C1 segment of cervical spinal cord (tissue), 14 donors: ENCODE measurements around the gene MAN2B2.
A peak's percentile ranks its signal among the peaks of the same experiment; 100 is the strongest.

Experiments
- DNase-seq, 14 donors: peaks; one replicate each; lab custom pipeline; 2025; lab: John Stamatoyannopoulos, UW

The MAN2B2 gene

DNA sequence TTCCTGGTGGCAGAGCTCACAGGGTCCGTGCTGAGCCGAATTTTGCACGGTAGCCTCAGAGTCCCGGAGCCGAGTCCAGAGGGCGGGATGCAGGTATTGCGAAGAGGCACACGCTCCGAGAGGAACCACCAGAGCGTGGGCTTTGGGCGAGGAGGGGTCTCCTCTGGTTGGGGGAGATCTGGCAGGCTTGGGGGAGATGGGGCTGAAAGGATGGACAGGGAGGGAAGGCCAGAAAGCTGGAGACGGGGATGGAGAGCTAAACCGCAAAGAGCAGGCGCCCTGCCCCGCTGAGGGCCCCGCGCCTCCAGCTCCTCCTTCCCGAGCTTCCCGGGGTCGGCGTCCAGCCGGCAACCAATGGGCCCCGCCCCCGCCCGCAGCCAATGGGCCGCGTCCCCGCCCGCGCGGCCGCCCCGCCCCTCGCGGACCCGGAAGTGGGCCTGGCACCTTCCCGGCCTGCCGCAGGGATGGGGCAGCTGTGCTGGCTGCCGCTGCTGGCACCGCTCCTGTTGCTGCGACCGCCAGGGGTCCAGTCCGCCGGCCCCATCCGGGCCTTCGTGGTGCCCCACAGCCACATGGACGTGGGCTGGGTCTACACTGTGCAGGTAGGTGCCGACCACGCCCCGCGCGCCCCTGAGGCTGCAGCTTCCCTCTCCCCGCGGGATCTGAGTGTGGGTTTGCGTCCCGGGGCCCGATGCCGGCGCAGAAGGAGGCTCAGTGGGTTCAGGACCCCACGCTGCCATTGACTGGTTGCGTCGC lies at the start of gene MAN2B2:
MAN2B2 (plus strand) TSS at position 443 of the 756 bp plus-strand sequence; CDS start at position 465, 22 bp downstream.
- peak in 13 of 14 donors; percentile 39 to 92 (median 77) for DNase-seq

DNA sequence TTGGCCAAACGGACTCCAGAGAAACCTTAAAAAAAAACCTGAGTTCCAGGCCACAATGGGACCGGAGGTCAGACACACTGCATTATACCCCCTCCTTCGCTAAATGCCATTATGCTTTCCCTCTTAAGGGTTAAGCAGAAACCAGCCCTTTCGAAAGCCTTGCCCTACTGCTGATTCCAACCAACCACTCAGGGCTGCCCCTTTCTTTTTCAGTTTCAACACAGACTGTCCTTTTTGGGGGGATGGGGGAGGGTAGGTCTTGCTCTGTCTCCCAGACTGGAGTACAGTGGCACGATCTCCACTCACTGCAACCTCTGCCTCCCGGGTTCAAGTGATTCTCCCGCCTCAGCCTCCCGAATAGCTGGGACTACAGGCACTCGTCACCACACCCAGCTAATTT lies 49.5 kb upstream of the MAN2B2 start:
- no peak for DNase-seq

DNA sequence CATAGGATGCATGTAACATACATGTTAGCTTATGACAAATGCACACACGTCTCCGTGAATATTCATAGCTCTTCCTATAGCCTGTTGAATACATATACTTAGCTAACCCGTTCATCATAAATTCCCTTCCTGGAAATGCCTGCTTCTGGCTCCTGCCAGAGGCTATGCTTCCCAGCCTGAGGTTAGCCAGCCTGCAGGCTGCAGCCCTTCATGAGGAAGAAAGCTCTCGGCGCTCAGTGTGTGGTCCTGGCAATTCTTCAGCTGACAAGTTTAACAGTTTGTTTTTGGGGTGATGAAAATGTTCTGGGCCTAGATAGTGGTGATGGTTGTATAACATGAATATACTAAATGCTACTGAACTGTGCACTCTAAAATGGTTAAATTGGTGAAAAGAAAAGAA lies 48.8 kb upstream of the MAN2B2 start:
- no peak for DNase-seq

DNA sequence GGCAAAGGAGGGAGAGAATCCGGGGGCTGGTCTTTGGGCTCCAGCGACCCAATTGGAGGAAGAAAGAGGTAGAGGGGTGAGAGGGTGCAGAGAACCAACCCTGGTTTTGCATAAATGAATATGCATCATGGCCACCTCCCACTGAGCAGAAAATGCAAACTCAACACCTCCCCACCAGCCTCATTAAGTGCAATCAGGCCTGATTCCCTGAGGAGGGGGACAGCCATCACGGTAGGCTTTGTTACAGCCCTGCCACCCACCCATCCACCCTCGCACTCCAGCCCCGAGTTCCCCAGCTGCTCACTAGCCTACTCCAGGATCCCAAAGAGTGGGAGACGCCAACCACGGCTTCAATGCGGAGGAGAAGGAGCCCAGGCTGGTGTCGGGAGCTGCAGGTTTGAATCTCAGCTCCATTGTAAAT lies 48.3 kb upstream of the MAN2B2 start:
- DNase-seq, result no peak

DNA sequence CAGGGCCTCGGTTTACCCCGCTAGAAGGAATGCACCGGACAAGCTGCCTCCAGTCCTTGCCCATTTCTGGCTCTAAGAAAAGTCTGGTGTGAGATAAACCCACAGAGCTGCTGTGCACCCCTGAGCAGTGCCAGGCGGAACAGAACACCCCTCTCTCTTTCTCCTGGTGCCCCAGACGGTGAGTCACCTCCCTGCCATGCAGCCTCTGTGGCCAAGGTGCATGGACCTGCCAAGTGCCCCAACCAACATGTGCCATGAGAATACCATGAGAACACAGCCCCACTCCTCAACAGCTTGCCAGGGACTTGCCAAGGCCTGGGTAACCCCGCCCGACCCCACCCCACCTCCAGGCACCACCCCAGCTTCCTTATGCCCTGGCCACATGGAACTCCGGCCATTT lies 47.7 kb upstream of the MAN2B2 start:
- DNase-seq, result no peak

DNA sequence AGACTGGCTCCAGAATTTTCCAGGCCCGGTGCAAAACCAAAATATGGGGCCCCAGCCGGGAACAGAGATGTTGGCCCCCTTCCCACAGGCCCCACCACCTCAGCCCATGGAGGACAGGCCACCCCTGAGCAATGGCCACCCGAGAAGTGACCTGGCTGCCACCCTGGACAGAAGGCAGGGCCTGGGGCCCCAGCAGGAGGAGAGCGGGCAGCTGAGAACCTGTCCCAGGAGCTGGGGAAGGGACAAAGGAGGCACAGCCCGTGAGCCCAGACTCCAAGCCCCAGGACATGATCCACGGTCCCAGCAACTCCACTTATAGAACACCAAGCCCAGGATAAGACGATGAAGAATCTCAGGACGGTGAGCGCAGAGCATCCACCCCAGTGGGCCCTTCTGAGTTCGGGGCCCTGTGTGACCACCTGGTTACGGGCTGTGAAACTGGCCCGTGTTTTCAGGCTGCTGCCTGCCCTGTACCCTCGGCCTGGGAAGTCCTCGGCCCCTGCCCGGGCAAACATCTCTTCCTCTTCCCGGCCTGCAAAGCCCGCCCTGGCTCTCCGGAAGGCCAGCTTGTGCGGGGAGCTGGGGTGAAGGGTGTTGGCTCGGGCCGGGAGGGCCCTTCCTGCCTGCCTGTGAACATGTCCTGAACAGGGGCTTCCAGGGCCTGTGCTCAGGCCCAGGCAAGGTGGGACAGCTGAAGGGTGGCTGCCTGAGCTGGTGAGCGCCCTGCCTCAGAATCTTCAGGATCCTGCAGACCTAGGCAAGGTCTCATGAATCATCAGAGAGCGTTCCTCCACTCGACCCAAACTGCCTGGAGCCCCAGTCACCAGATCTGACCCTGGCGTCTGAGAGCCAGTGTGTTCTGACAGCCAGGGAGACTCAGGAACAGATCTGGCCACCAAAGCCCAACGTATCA lies 47.0 kb upstream of the MAN2B2 start:
- no peak for DNase-seq

DNA sequence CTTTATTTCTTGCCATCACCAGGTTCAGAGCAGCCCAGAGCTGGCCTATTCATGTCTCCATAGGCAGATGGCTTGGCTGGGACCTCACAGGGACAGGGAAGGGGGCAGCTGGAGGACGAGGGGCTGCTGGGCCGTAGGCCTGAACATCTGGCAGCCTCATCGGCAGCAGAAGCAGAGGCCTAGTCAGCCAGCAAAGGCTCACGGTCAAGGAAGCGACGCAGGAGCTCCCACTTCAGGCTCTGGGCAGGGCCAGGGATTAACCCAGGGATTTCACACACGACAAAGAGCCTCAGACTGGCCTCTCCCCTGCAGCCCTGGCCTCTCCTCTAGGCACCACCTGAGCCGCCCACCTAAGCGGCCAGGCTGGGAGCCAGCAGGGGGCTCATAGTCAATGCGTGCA lies 46.0 kb upstream of the MAN2B2 start:
- no peak for DNase-seq

DNA sequence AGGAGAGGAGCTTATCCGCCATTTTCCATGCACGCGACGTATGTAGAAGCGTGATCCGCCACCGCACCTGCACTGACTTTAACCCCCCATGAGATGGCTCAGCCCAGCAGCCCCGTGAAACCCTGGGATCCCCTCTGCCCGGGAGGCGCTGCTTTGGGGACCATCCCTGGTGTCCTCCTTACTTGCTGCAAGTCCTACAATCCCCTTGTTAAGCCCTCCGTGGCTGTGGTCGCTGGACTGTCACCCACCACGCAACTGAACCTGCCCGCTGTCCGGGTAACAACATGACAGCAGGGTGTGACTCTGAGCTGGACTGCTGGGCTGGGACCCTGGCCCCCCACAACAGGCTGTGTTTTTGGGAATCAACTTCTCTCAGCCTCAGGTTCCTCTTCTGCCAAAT lies 44.7 kb upstream of the MAN2B2 start:
- DNase-seq, result no peak

DNA sequence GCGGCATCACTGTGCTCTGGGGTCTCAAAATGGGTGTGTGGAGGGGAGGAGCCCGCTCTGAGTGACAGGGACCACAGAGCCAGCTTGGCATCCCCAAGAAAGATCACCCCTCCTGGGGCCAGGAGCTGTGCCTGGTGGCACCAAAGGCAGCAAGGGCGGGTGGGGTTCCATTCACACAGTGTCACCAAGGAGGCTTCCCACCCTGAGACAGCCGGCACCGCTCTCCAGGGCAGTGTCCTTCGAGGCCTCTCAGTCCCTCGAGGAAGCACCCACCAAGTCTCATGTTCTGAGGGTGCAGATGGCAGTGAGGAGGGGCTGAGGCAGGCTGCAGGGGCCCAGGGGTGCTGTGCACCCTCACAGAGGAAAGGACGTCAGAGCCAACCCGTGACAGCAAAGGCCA lies 44.0 kb upstream of the MAN2B2 start:
- no peak for DNase-seq

DNA sequence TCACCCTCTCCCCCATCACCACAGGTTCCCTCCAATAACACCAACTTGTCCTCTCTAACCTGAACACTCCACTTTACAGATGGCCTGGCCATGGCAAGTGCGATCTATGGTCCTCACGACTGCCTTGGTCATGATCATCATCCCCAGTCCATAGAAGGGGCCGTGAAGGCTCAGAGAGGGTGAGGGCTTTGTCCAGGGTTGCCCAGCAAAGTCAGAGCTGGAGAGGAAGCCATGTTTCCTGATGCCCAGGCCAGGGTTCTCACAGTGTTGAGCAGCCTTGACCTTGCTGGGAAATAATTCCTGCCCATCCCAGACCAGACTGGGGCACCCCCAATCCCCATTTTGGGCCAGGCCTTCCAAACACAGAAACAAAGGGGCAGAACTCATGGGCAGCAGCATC lies 42.9 kb upstream of the MAN2B2 start:
- no peak for DNase-seq

DNA sequence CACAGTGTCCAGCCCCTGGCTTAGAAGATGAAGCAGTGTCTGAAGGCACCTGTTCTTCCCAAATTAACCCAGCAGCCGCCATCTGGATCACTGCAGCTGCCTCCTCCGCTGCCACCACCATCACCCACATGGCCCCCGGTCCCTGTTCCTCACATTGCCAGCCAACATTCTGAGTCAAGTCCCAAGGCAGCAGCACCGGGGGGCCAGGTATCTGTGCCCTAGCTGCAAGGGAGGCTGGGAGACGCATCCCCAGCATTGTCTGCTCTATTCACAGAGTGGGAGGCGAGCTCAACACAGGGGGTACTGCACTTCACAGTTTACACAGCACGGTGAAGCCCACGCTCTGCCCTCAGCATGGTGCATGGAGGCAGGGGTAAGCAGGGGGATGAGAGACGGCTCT lies 42.3 kb upstream of the MAN2B2 start:
- no peak for DNase-seq

DNA sequence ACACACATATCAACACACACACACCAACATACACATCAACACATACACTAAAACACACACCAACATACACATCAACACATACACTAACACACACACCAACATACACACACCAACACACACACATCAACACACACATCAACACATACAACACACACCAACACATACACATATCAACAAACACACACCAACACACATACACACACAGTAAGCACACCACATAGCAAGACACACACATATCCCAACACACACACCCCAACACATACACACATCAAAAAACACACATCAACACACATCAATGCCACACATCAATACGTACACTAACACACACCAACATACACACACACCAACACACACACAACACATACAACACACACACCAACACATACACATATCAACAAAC lies 40.9 kb upstream of the MAN2B2 start:
- no peak for DNase-seq

DNA sequence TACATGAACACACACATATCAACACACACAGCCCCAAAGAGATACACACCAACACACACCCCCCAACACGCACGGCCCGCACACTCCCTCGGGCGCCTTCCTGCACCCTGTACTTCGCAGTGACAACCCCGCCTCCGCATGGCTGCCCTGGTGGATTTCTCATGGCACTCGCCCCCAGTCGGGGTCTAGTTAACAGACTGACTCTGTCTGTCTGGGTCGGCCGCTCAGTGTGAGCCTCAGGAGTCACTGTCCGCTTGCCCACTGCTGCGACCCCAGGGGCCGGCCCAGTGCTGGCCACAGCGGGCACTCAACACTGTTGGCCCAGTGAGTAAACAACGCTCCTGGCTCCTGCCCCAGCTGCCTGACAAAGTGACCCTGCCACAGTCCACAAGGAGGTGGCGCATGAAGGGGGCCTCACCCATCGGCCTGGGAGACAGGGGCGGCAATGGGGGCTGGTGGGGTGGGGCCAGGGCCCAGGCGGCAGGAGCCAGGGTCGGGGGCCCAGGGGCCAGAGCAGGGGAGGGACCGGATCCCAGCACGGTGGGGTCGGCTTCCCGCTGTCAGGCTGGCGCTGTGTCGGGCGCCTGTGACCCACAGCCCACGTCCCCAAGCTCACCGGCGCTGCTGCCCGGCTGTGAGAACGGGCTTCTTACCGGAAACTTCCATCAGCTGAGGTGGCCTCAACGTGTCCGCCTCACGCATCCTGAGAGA lies 40.2 kb upstream of the MAN2B2 start:
- DNase-seq, result no peak

DNA sequence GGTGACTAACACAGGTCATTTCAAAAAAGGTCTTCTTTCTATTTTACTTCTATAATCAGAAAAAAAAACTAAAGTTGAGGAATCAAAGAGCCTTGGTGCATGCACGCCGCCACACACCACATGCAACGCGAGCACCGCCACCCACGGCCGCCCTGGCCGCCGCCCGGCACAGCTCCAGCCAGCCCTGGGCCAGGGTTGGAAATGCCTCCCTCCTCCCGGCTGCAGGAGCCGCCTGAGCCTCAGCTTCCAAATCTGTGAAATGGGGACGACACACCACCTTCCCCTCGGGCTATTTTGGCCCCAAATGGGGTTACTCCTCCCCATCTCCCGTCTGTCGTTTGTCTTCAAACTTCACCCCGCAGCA lies 39.7 kb upstream of the MAN2B2 start:
- DNase-seq, result no peak

DNA sequence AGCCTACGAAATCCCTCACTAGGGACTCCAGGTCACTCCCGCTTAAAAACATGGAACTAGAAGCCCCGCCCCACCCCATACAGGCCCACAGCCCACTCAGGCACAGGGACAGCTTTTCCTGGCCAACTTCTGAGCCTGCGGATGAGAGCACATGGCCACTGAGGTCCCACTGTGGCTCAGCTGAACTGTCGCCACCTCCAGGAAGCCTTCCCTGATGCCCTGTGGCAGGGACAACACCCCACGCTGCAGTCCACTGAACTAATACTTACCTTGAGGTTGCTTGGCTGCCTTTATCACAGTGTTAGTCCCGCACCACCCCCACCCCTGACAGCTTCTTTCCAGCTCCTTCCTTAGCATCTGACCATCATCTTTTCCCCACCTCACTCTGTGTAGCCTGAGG lies 39.3 kb upstream of the MAN2B2 start:
- DNase-seq, result no peak

DNA sequence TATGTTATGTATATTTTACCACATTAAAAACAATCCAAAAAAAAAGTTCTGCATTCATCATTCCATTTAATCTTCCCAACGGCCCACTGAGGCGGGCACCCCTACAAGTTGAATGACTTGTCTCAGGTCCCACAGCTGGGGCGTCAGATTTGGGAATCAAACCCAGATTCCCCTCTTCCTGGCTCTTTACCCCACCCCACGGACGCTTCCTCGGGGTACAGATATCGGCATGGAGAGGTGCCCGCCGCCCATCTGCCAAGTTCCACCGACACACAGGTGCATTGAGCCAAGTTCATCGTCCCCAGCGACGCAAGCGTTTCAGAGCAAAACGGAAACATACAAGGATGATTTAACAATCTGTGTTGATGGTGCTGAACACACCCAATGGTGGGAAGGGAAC lies 36.9 kb upstream of the MAN2B2 start:
- no peak for DNase-seq

DNA sequence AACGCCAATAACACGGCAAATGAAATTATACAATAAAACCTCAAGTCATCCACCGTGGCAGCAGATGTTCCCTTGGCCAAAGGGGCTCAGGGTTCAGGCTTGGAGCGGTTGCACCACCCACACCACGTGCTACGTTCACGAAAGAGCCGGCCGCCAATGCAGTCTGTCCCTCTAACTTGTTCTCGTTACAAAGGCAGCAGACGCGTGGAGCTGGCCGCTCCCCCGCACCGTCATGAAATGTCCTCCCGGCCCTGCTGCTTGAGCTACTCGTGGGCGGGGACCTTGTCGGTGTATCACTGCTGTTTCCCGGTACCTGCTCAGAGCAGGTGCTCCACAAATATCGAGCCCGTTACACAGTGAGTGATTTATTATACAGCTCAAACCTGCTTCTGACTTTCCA lies 36.4 kb upstream of the MAN2B2 start:
- DNase-seq, result peak in 1 of 14 donors; percentile 9

DNA sequence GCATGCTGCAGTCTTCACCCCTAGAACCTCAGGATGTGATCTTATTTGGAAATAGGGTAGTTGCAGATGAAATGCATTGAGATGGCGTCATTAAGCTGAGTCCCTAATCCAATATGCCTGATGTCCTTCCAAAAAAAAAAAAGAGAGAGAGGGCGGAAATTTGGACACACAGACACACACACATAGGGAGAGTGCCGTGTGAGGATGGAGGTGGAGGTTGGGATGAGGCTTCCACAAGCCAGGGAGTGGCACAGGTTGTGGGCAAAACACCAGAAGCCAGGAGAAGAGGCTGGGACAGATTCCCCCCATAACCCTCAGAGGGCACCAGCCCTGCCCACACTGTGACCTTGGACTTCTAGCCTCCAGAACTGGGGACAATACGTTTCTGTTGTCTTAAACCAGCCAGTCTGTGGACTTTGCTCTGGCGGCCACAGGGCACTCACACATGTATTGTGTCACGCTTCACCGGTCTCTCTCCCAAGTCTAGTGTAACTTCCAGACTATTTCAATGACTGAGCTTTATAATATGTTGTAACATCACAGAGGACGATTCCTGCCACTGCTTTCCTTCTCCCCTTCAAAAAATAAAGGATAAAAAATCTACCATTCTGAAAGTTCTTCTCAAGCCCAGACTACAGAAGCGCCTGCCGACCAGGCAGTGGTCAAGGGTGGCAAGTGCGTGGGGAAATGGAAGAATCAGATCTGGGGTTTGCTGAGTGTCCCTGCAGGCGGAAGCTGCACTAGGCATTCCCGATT lies 35.8 kb upstream of the MAN2B2 start:
- DNase-seq, result no peak

DNA sequence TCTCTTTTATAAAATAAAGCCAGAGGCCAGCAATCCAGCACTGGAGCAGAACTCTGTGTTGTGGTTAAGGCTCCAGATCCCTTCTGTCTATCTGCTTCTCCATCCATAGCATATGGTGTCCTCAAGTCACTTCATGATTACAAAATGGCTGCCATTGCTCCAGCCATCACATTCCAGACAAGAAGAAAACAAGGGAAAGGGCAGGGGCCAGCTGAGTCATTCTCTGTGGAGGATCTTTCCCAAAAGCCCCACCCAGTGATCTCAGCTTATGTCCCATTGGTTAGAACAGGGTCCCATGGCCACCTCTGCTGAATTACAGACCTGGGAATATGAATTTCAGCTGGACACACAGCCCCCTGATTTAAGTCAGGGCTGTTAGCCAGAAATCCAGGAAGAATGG lies 34.1 kb upstream of the MAN2B2 start:
- DNase-seq, result no peak

DNA sequence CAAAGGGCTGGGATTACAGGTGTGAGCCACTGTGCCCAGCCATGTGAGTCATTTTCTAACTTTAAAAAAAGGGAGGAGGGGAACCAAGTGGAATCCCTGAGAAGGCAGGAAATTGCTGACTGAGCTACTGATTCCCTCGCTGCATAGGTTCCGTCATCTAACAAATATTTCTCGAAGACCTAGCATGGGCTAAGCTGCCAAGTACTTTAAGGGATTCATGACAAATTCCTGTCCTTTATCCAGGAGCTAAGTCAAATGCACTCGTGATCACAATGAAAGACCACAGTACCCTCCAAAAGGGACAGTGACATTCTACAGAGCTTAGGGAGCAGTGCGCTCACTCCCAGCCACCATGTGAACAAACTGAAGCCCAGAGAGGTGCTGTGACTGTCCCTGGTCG lies 33.2 kb upstream of the MAN2B2 start:
- no peak for DNase-seq

DNA sequence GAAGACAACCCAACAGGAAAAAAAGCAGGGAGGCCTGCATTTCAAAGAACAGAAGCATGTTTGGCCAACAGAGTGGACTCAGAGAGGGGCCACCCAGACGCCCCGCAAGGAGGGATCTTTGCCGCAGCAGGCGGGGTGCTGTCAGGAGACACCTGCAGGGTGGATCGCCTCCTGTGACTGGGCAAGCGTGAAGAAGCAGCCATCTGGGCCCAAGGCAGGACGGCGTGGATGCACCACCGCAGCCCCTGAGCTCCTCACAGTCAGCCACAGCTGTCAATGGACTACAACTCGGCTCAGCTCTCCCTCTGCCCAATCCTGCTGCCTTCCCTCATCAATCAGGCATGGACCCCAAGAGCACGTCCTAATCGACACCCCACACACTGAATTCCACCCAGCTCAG lies 32.0 kb upstream of the MAN2B2 start:
- no peak for DNase-seq

DNA sequence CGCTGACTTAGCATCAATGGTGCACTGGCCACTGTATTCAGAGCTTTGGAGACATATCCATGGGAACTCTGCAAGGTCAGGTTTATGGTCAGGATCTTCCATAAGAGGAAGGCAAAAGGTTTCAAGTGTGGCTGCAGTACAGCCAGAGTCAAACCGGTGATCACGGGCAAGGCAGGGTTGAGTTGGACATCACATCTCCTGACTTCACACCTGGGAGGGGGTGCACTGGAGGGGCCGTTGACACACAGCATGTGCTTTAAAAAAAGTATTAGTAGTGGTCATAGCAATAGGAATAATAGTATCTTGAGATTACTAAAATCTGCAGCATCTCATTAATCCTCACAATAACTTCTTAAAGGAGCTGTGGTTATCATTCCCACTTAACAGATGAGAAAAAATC lies 28.9 kb upstream of the MAN2B2 start:
- no peak for DNase-seq
